Measurements from ENCODE around the gene ZNF277.

ZNF277 gene

GRCh38 chr7:112184455-112184854, 22.0 kb upstream of the ZNF277 start:
- no peak for DNase-seq (ENCODE audit: low read depth, low spot score)

- no peak for DNase-seq (ENCODE audit: low read depth, low spot score)
These were observed 21.3 kb upstream of the ZNF277 start for GRCh38 chr7:112185005-112185834.

- no peak for DNase-seq (ENCODE audit: low read depth, low spot score)
These were observed 20.2 kb upstream of the ZNF277 start for GRCh38 chr7:112186300-112186699.

GRCh38 chr7:112188257-112188656, 18.2 kb upstream of the ZNF277 start:
- no peak for DNase-seq (ENCODE audit: low read depth, low spot score)

- no peak for DNase-seq (ENCODE audit: low read depth, low spot score)
These were observed 16.8 kb upstream of the ZNF277 start for GRCh38 chr7:112189691-112190090.

- no peak for DNase-seq (ENCODE audit: low read depth, low spot score)
These were observed 16.4 kb upstream of the ZNF277 start for GRCh38 chr7:112190120-112190519.

- no peak for DNase-seq (ENCODE audit: low read depth, low spot score)
These were observed 14.0 kb upstream of the ZNF277 start for GRCh38 chr7:112192236-112193154.

GRCh38 chr7:112193915-112194502, 12.5 kb upstream of the ZNF277 start:
- DNase-seq (ENCODE audit: low read depth, low spot score), result no peak

- no peak for DNase-seq (ENCODE audit: low read depth, low spot score)
These were observed 10.8 kb upstream of the ZNF277 start for GRCh38 chr7:112195717-112196116.

GRCh38 chr7:112197322-112197721, 9.2 kb upstream of the ZNF277 start:
- no peak for DNase-seq (ENCODE audit: low read depth, low spot score)

- DNase-seq (ENCODE audit: low read depth, low spot score), result no peak
These were observed 7.3 kb upstream of the ZNF277 start for GRCh38 chr7:112199035-112199655.

GRCh38 chr7:112199672-112200071, 6.8 kb upstream of the ZNF277 start:
- DNase-seq (ENCODE audit: low read depth, low spot score), result no peak

- DNase-seq (ENCODE audit: low read depth, low spot score), result no peak
These were observed 5.1 kb upstream of the ZNF277 start for GRCh38 chr7:112201411-112201810.

GRCh38 chr7:112201839-112202238, 4.7 kb upstream of the ZNF277 start:
- no peak for DNase-seq (ENCODE audit: low read depth, low spot score)

- no peak for DNase-seq (ENCODE audit: low read depth, low spot score)
These were observed 3.7 kb upstream of the ZNF277 start for GRCh38 chr7:112202816-112203215.

GRCh38 chr7:112203365-112203739, 3.1 kb upstream of the ZNF277 start:
- DNase-seq (ENCODE audit: low read depth, low spot score), result no peak

GRCh38 chr7:112204499-112205342, 1.8 kb upstream of the ZNF277 start:
- no peak for DNase-seq (ENCODE audit: low read depth, low spot score)

- no peak for DNase-seq (ENCODE audit: low read depth, low spot score)
These were observed 905 bp upstream of the ZNF277 start for GRCh38 chr7:112205343-112206237.

GRCh38 chr7:112206991-112207592, 597 bp downstream of the ZNF277 start:
- no peak for DNase-seq (ENCODE audit: low read depth, low spot score)

All from smooth muscle cell of the brain vasculature (primary cell).